AG04450 (cell line): ENCODE data around the gene TMA16. TPM values are rescaled to one million over a fixed set of nuclear protein-coding genes. Genes with fewer than 3 reads are reported as not detected.

Experiments used
- CTCF ChIA-PET: fragments of 300-600, 350-600 bp; formaldehyde crosslinking; extraction: SDS; loops from one replicate; lab custom pipeline; 2022; ENCODE audit warnings: antibody characterized with exemption, inconsistent platforms; lab: Charles Lee
- POLR2A ChIA-PET: fragments of 350-600 bp; formaldehyde crosslinking; extraction: SDS; loops from one replicate; lab custom pipeline; 2021; ENCODE audit warnings: antibody characterized with exemption, inconsistent platforms; lab: Yijun Ruan, JAX
- DNase-seq: peaks from one replicate; pipeline ENCODE4 v3.0.0-alpha.2; 2011; ENCODE audit warnings: low read depth, low spot score
- H3K27ac ChIP-seq: one replicate; pipeline ENCODE4 v1.5.1; 2012; ENCODE audit warnings: low read depth, low read length, control low read depth
- H3K27me3 ChIP-seq: one replicate; pipeline ENCODE4 v1.6.0; 2012; ENCODE audit warnings: low read length; ENCODE audit not compliant: control insufficient read depth, insufficient read depth
- H3K4me3 ChIP-seq: 2 replicates; pipeline ENCODE4 v1.5.1; 2011; ENCODE audit warnings: mild to moderate bottlenecking, low read depth, low read length, control low read depth
- H3K9me3 ChIP-seq: 2 replicates; pipeline ENCODE4 v1.5.1; 2012; ENCODE audit warnings: low read length; ENCODE audit not compliant: control insufficient read depth, insufficient read depth
- polyA plus RNA-seq: library from polyadenylated mRNA; depleted of rRNA; stranded (reverse); fragments of >200 nt; gene quantifications from 2 replicates; pipeline ENCODE4 v1.2.3, GENCODE V29; 2011
- TF ChIP-seq, protein P1 (sequence below): IDR thresholded peaks from 2 replicates; pipeline ENCODE4 v1.5.1; 2011; ENCODE audit warnings: low read depth, low read length, control low read depth, inconsistent platforms

TMA16 gene
- polyA plus RNA-seq, 1 experiment = 21.1 TPM

GRCh38 chr4:163553146-163553545 is 58.7 kb downstream of the TMA16 start:
- Histone ChIP-seq H3K4me3 (no peak overlapping the region), H3K9me3 (no peaks in the 10 kb centered on the region), H3K27me3 (no peaks in the 10 kb centered on the region), H3K27ac (no peak overlapping the region)
- no peak for DNase-seq
- TF ChIP-seq, protein P1, sequence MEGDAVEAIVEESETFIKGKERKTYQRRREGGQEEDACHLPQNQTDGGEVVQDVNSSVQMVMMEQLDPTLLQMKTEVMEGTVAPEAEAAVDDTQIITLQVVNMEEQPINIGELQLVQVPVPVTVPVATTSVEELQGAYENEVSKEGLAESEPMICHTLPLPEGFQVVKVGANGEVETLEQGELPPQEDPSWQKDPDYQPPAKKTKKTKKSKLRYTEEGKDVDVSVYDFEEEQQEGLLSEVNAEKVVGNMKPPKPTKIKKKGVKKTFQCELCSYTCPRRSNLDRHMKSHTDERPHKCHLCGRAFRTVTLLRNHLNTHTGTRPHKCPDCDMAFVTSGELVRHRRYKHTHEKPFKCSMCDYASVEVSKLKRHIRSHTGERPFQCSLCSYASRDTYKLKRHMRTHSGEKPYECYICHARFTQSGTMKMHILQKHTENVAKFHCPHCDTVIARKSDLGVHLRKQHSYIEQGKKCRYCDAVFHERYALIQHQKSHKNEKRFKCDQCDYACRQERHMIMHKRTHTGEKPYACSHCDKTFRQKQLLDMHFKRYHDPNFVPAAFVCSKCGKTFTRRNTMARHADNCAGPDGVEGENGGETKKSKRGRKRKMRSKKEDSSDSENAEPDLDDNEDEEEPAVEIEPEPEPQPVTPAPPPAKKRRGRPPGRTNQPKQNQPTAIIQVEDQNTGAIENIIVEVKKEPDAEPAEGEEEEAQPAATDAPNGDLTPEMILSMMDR = no peak
- ChIA-PET POLR2A (no interaction called here), CTCF (interaction anchor here (0.7 to 13.3 kb wide), 12 partner anchors 11 to 1544 kb away, joined by 3 to 361 read pairs (median 5); no protein-coding TSS in a partner anchor)

- Histone ChIP-seq H3K27ac (no peak overlapping the region), H3K27me3 (no peaks in the 10 kb centered on the region), H3K4me3 (no peak overlapping the region), H3K9me3 (no peaks in the 10 kb centered on the region)
- TF ChIP-seq, protein P1 = peak; percentile 71
- CTCF ChIA-PET = interaction anchor here (0.7 to 13.3 kb wide), 38 partner anchors 9 to 1543 kb away, joined by 3 to 361 read pairs (median 6); no protein-coding TSS in a partner anchor
- POLR2A ChIA-PET = no interaction called here
- DNase-seq = no peak
These were observed 60.5 kb downstream of the TMA16 start for GRCh38 chr4:163554870-163555465.

GRCh38 chr4:163556177-163556576 is 61.7 kb downstream of the TMA16 start:
- H3K4me3 ChIP-seq = no peak overlapping the region
- no peaks in the 10 kb centered on the region for H3K9me3 ChIP-seq
- DNase-seq = no peak
- POLR2A ChIA-PET = interaction anchor here (0.6 kb wide), 1 partner anchor 291 kb away, joined by 4 read pairs; no protein-coding TSS in a partner anchor
- no peak overlapping the region for H3K27ac ChIP-seq
- TF ChIP-seq, protein P1 = 0 out of 2 replicates have a peak, but pooled peaks have one; percentile 6
- H3K27me3 ChIP-seq = no peaks in the 10 kb centered on the region
- CTCF ChIA-PET = interaction anchor here (0.6 to 13.3 kb wide), 27 partner anchors 10 to 1541 kb away, joined by 3 to 361 read pairs (median 6); no protein-coding TSS in a partner anchor

DNA sequence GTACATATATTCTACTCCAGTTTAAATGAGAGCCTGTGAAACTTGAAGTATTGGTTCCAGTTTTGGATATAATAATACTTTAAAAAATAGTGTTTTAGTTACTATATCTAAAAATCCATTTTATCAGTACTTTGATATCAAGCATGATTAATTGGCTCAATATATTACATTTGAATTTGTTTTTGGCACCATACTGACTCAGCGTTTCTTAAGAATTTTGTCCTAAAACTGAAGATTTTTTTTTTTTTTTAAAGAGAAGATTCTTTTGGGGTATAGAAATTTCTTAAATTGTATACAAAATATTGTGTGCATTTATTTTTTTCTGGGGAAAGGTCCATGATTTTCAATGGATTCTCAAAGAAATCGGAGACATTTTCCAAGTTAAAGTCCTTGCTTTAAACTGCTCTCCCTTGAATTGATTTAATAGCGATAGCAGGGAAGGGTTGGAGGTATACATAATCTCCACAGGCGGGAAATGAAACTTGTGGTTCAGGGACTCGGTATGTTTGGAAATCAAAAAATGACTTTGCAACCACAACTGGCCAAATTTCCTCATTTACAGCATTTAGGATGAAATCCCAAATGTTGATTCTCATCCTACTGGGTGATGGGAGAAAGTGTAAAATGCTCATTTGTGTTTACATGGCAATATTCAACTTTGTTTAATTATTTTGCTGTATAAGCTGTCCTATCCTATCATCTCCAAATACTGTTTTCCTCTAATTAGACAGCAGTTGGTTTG is 62.3 kb downstream of the TMA16 start:
- no peak overlapping the region for H3K4me3 ChIP-seq
- H3K27me3 ChIP-seq = no peaks in the 10 kb centered on the region
- no peak overlapping the region for H3K27ac ChIP-seq
- POLR2A ChIA-PET = no interaction called here
- TF ChIP-seq, protein P1 = no peak
- CTCF ChIA-PET = interaction anchor here (0.6 to 13.3 kb wide), 21 partner anchors 9 to 1540 kb away, joined by 3 to 361 read pairs (median 11); no protein-coding TSS in a partner anchor
- no peaks in the 10 kb centered on the region for H3K9me3 ChIP-seq
- DNase-seq = no peak
